ENCODE data around the gene RENBP. TPM values are rescaled to one million over a fixed set of nuclear protein-coding genes. Genes with fewer than 3 reads are reported as not detected.

RENBP gene
- polyA plus RNA-seq, 12 donors = 1.4 to 26.0 (median 2.3) TPM; not detected in 1

GRCh38 chrX:153934762-153935325 lies 9.6 kb downstream of the RENBP start, which contains the start of gene NAA10:
Gene NAA10 (minus strand): TSS chrX:153935037. CDS start chrX:153934904, 133 bp downstream.
- peak; percentile 60 for DNase-seq

GRCh38 chrX:153934148-153934761 lies 10.2 kb downstream of the RENBP start:
- DNase-seq = no peak

- no peak for DNase-seq
These were observed 10.7 kb downstream of the RENBP start for GRCh38 chrX:153933748-153934147.

GRCh38 chrX:153932220-153932915 lies 12.1 kb downstream of the RENBP start:
- no peak for DNase-seq

- DNase-seq = no peak
These were observed 12.7 kb downstream of the RENBP start for GRCh38 chrX:153931748-153932147.

GRCh38 chrX:153931151-153931550 lies 13.3 kb downstream of the RENBP start:
- no peak for DNase-seq

GRCh38 chrX:153930011-153930910 lies 14.2 kb downstream of the RENBP start:
- no peak for DNase-seq

GRCh38 chrX:153929576-153929975 lies 14.9 kb downstream of the RENBP start:
- DNase-seq = no peak

GRCh38 chrX:153928846-153929245 lies 15.6 kb downstream of the RENBP start:
- no peak for DNase-seq

GRCh38 chrX:153927922-153928760 lies 16.3 kb downstream of the RENBP start:
- DNase-seq = peak; percentile 95

- DNase-seq = no peak
These were observed 16.8 kb downstream of the RENBP start for GRCh38 chrX:153927672-153927921.

GRCh38 chrX:153926858-153927671 lies 17.4 kb downstream of the RENBP start:
- DNase-seq = peak; percentile 52

- no peak for DNase-seq
These were observed 17.9 kb downstream of the RENBP start for GRCh38 chrX:153926552-153926857.

- no peak for DNase-seq
These were observed 18.5 kb downstream of the RENBP start, which contains the start of gene ARHGAP4 for GRCh38 chrX:153925739-153926551. Gene ARHGAP4 (minus strand): TSS chrX:153926264. CDS start chrX:153926202, 62 bp downstream.

- DNase-seq = no peak
These were observed 19.1 kb downstream of the RENBP start for GRCh38 chrX:153925387-153925738.

- DNase-seq = no peak
These were observed 20.1 kb downstream of the RENBP start for GRCh38 chrX:153924149-153924861.

- peak; percentile 73 for DNase-seq
These were observed 21.2 kb downstream of the RENBP start for GRCh38 chrX:153922932-153923857.

All from muscle of arm (tissue), 12 donors.